Glomerular visceral epithelial cell (primary cell): Measurements from ENCODE around the gene CMIP.
A peak's percentile ranks its signal among the peaks of the same experiment; 100 is the strongest.

Experiments used
- DNase-seq: peaks from one replicate; pipeline ENCODE4 v3.0.0-alpha.2; 2016; ENCODE audit errors: extremely low spot score

CMIP gene

DNA sequence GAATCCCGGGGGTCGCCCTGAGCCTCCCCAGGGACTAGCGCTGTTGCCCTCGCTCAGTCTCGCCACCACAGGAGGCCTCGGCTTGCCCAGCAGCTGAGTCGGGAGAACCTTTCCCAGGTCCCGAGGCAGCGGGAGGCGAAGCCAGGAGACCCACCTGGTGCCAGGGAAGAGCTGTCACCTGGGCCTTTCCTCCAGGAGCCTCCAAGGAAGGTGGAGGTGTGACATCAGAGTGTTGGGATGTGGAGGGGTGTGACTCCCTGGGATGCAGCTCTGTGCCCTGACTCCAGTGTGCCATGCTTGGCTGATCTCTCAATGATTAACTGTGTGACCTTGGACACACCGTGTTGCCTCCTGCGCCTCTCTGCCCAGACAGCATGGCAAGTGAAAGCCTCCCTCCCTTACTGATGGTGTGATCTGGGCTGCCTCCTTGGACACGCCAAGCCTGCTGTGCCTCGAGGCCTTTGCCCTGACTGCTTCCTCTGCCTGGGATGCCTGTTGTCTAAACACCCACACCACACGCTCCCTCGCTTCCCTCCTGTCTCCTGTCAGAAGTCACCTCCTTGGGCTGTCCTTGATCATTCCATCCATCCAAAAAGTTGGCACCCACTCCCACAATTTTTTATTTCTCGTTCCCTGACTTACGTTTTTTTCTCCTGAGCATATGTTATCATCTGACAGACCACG, 88.0 kb downstream of the CMIP start:
- peak; percentile 91 for DNase-seq

DNA sequence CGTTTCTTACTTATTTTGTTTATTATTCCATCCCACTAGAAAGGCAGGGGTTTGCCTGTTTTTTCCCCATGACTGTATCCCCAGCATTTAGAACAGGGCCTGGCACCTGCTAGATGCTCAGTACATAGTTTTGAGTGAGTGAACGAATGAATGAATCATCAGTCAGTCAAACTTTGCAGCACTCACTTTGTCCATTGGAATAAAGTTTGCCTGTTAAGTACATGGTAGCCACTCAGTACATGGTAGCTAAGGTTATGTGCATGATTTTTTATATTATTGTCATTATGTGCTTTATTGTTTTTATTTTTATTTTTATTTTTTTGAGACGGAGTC, 88.5 kb downstream of the CMIP start:
- DNase-seq: no peak

DNA sequence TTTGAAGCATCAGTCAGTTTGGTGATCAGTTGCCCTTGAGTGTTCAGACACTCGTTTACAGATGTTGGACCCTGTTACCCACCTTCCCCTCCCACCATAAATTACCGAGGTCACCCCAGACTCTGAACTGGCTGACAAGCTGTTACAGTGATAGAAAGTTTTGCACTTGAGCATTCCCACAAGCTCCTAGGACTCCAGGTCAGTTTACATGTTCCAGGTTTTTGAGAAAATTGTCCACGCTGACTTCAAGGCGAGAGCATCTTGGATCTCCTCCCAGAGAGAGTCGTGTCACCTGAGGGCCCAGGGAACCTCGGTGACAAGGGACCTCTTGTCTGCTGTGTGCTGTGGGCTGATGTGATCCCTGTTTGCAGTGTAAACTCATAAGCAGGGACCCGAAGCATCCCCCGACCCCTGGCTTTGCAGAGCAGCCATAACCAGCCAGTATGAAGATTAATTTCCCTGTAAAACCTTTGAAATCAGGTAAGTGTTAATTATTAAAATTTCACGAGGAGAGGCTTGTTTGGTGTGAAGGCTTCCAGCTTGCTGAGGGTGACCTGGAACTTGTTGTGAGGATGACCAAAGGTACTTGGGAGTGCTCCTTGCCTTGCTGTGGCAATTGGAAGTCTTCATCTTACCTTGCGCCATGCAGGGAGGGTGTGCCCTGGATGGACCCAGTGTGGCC, 91.2 kb downstream of the CMIP start:
- DNase-seq: no peak

DNA sequence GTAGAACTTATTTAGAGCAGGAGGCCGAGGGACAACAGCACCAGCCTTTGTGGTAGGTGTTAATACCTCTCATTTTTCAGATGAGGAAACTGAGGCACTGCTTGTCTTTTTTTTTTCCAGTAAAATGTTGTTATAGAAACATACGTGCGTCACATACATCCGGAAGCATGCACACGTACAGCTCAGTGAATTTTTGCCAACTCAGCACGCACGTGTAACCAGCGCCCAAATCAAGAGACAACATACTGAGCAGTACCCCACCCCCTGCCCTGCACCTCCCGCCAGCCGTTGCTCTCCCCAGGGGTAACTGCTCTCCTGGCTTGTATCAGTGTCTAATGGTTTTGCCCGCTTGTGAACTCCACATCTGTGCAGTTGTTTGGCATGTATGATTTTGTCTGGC, 92.0 kb downstream of the CMIP start:
- no peak for DNase-seq

DNA sequence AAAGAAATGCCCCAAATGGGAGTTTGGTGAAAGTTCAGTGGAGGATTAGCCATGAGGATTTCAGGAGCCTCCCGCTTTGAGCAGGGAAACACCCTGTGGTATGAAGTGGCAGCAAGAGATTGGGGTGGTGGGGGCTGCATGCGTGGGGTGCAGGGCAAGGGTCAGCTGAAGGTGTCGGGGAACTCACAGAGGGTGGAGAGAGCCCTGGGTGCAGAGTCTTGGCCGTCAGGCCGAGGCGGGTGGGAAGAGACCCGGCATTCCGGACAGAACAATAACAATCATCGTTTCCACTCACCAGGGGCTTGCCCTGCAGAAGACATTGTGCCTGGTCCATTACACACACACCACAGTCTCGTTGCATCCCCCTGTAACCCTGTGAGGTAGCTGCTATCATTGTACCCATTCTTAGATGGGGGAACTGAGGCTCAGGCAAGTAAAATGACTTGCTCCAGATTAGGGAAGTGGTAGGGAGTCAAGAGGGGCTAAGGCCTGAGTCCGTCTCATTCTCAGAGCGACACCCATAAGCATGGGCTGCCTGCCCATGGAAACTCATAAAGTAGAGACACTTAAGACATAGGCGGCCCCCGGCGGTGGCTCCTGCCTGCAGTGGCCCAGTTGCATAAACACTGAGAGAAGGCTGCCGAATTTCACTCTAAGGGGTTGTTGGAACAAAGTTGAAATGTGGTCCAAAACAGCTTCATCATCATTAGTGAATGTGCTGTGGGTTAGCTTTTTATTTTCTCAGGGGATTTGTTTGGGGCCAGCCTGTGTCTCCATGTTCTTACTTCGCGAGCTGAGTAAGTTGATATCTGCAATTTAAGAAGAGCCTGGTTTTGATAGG, 93.3 kb downstream of the CMIP start:
- DNase-seq: no peak

DNA sequence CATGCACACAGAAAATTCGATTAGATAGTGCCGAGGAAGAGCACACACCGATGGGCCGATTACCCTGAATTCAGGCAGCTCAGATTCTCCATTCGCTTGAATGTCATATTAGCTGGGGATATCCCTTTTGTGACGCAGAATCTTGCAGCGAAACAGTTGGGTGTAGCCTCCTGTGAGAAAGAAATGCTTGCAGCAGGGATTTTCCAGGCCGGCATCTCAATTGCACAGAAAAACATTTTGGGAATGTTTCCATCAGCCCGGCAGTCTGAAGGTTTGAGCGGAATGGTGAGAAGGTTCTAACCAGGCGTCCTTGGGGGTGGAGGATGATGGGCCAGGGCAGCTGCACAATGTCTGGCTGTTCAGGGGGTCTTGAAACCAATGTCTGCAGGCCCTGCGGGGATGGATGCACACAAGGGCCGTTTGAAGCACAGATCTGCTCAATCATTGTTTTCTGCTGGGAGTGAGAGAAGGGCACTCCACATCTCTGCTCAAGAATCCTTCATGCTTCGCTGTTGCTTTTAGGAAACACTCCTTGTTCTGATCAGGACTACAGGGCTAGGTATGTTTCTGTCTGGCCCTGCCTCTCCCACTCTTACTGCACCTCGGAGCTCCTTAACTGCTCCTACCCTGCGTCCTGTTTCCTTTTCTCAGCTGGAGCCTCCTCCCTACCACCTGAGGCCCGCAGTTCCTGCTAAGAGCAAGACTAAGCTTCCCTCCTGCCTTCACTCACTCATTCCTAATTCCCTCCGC, 94.6 kb downstream of the CMIP start:
- no peak for DNase-seq

DNA sequence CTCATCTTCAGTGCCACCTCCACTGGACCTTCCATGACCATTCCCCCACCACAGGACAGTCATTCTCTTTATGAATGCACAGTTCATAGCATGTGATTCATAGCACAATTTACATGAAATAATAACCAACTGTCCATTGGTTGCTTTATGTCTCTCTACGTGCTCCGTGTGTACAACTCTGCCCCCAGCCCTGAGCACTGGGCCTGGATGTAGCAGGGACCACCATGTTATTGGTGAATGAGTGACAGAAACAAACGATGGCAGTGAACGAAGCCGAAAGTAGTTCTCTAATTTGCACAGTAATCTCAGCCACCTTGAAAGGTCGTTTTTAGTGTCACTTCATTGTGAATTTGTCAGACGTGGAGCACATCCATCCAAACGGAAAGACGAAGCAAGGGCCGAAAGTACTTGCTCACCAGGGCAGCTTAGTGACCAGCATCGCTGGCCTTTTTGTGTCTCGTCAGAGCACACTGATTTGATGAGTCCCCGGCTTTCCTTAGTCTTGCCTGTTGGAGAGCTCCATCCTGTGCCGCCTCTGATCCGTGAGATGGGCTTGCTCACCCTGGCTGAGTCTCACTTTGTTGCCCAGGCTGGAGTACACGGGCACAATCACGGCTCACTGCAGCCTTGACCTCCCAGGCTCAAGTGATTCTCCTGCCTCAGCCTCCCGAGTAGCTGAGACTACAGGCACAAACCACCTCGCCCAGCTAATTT, 95.3 kb downstream of the CMIP start:
- no peak for DNase-seq

DNA sequence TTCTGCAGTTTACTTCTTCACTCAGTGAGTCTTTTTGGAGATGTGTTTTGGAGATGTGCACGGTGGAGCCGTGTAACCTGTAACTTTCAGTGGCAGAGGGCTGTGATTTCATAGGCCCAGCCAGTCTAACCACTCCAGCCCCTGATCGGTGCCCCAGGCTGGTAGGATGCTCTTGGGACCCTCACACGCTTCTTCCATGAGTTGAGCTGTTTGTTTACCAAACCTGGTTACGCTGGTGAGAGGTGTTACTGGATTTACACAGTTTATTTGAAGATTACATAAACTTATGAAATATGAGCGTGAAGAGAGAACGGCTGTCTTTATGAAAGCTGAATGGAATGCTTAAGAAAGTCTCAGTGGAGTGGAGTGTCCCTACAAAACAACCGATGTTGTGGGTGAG, 96.7 kb downstream of the CMIP start:
- no peak for DNase-seq

DNA sequence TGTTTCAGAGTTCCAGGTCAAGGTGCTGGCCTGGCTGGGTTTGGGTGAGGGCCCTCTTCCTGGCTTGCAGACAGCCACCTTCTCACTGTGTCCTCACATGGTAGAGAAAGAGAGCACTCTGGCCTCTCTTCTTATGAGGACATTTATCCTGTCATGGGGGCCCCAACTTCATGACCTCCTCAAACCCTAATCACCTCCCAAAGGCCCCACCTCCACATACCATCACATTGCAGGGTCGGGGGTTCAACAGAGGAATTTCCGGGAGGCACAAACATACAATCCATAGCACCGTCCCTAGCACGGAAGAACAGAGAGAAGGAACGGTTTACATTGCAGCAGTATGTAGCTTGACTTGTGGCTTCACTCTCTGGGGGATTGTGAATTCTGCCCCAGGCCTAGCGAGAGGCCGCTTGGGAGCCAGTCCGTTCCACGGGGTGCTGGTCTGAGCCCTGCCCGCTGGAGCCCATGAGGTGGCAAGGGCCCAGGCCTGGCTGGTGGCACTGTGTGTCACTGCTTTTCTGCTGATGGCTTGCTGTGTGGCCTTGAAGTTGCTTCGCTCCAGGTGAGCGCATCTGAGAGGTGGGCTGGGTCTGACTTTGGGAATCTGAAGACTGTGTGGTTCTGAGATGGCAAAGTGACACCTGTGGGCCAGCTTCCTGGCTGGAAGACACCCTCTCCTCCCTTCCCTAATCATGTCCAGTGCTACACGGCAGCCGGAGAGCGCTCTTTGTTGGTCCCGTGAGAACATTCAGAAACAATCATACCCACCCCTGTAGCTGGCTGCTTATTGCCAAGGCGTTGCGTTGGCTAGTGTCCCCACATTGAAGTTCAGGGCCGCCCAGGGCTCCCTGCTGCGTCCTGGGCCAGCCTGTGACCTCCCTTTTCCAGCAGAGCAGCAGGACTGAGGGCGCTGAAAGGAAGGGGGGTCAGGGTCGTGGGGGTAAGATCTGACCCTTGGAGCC, 98.3 kb downstream of the CMIP start:
- no peak for DNase-seq

DNA sequence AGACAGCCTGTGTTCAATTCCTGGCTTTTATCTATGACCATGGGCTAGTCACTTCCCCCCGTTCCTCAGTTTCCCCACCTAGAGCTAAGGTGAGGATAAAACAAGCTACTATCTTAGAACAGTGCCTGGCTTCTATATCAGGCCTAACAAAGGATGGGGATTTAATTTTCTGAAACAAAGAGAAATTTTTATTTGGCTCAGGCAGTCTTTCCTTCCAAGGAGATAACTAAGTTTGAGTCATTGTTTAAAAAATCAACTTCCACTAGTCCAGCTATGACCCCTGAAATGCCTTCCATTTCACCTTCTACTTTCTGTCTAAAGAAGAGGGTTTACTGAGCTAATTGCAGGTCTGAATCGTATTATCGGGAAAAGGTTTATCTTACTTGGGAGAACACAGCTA, 99.0 kb downstream of the CMIP start:
- DNase-seq: no peak

DNA sequence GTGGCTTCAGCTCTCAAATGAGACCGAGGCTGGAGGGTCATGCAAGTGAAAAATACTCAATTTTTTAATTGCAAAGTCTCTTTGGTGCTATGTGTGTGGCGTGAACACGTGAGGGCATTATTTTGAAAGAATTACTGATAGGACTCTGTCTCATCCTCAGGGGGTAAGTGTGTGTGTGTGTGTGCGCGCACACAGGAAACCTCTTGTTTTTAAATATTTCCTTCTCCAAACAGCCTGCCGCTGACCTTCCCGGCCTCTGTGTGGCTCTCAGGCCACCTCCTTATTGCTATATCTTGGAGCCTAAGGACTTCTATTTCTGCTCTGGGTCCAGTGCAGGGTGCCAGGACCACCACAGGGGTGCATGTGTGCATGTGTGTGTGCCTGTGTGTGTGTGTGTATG, 99.7 kb downstream of the CMIP start:
- no peak for DNase-seq

DNA sequence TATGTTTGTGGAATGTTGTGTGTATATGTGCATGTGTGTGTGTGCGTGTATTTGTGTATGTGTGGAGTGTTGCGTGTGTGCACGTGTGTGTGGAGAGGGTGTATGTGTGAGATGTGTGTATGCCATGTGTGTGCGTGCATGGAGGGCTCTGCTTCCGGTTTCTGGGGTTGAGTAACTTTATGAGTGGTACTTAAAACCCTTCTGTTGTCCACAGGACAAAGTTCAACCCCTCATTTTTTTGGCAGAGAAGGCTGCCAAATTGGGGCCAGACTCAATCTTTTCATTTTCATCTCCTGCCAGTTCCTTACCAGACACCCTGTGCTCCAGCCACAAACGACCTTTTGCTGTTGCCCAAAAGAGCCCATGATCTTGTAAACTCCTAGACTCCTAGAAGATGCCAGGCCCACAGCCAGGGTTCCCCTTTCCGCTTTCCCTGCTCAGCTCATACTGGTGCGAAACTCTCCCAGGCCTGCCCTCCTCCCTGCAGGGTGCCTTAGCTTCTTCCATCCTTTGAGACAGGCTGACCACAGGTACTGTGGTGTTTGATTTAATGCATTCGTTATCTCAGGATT, 100.2 kb downstream of the CMIP start:
- no peak for DNase-seq

DNA sequence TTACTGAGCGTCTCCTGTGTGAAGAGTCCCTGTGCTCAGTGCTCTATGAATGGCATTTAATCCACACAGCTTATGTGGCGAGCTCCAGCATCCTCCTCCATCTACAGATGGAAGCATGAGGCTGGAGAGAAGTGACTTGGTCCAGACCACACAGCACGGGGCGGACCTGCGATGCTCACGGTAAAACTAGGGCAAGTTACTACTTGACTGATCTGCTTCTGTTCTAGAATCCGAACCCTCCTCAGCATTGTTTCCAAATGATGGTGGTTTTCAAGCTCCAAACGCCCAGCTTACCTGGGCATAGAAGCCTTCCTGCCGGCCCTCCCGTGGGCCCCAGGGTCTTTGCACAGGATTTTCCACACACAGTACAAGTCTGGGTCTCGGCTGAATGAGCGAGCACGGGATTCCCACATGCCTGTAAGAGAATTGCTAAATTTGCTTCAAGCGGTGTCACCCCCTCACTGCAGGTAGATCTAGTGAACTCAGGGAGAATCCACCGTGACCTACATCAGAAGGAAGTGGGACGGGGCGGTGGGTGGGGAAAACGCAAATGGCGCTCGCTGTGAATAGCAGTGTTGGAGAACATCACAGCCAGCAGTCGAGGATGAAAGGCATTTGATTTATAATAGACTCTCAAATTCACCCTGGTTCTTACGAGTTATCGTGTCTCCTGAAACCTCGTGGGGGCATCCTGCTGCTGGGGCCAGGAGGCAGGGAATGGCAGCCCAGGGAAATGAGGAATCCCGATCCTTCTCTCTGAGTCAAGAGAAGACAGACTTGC, 101.1 kb downstream of the CMIP start:
- no peak for DNase-seq

DNA sequence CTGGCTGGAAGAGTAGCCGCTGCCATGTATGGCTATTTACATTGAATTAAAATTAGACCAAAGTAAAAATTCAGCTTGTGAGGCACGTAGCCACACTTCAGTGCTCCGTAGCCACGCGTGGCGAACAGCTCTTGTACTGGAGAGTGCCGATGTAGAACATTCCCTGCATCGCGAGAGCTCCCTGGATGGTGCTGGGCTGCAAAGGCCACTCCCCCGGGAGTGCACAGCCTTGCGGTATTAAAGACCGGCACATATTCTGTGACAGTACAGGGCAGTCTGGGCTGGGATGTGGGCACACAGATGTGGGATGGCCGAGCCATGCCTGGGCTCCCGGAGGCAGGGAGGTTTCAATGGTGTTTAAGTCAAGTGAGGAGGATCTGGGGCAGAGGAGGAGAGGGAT, 102.2 kb downstream of the CMIP start:
- DNase-seq: no peak

DNA sequence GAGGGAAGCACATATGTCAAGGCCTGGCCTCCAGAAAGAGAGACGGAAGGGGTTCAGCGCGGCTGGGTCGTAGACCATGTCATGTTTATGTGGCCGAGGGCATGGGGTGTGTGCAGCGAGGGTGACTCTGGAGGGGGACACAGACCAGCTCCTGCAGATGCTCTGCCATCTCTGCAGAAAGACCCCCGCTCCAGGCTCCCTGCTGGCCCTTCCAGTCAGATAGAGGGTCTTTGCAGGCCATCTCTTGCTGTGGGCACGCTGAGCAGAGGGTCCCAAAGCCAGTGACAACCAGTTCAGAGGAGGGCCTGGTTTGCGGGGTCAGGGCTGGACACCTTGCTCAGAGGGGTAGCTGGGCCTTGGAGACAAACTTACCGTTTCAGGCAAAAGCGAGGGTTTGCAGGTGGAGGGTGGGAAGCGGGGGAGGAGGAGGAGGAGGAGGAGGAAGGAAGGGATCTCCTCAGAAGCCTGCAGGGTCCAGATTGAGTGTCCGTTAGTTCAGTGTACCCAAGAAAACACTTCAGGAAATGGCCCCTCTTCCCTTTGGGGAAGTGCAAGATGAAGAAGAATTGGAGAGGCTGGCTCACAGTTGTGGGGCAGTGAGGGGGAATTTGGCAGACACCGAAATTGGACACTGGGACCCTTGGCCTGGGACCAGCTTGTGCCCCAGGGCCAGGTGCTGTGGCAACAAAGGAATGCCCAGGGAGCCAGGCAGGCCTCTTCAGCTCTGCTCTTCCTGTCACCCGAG, 102.8 kb downstream of the CMIP start:
- no peak for DNase-seq

DNA sequence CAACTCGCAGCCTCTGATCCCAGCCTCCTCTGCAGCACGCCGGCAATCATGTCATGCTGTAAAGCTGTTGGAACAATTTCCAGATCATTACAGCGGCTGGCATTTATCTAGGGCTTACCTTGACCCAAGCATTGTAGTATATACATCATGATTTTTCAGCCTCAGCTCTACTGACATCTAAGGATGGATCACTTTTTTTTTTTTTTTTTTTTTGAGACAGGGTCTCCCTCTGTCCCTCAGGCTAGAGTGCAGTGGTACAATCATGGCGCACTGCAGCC, 103.3 kb downstream of the CMIP start:
- DNase-seq: no peak

DNA sequence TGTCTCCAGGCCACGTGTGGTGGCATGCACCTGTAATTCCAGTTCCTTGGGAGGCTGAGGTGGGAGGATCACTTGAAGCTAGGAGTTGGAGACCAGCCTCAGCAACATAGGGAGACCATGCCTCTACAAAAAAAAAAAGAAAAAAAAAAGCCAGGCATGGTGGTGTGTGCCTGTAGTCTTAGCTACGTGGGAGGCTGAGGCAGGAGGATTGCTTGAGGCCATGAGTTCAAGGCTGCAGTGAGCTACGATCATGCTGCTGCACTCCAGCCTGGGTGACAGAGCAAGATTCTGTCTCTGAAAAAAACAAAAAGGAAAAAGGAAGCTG, 103.9 kb downstream of the CMIP start:
- no peak for DNase-seq

DNA sequence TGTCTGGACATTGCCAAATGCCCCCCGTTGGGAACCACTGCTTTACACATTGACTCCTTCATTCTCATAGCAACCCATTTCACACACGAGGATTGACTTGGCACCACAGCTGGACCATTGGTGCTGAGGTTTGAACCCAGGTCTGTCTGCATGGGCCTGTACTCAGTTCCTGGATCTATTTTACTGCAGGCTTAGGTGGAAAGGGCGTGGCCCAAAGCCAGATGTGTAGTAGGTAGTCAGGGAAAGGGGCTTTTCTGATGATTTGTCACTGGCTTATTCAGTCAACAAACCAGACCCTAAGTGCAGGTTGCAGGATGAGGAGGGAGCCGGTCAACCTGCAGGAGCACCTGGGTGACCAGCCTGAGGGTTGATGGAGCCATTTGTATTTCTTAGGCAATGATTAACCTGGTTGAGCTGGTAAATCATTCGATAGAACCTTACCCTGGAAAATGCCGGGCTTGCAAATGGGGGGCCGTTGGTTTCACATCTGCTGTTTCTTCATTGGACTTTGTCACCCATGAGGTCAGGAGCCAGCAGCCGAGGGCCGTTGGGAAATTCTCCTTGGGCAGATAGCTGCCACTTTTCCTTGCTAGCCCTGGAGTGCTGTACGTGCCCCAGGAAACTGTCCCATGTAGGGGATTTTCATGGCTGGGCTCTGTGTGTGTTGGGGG, 104.4 kb downstream of the CMIP start:
- peak; percentile 67 for DNase-seq
